ENCODE measurements around the gene WDPCP. TPM values are rescaled to one million over a fixed set of nuclear protein-coding genes. Genes with fewer than 3 reads are reported as not detected.
"Not testable (repeated sequence)": the region's sequence is repeated elsewhere in the genome, so short reads cannot be mapped to it uniquely, and the experiment has no call there.

Gene WDPCP
- total RNA-seq, 2 experiments from 2014 or later, result 4.4 to 5.0 TPM

DNA sequence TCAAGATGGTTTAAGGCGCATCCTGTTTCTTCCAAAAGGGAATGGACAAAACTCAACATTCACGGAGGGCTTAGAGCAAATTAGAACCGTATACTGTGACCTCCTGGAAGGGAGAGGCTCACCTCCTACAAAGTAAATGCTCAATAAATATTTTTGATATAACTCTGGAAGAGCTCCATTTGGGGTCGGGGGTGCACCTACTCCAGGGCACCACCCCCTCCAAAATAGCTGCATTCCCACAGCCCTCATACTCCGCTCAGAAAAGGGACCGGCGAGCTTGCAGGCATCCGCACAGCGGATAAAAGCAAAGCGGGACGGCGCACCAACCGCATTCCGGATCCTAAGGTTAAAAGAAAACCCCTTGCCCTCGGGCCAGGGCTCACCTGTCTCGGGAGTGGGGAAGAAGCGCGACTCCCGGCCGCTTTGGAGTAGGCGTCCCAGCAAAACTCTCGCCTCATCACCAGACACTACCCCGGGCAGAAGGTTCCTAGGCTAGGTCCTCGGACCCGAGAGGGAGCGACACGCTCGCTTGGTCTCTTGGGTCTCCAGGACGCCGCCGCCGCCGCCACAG, 378 bp downstream of the WDPCP start:
- no peak for DNase-seq
- Mint-ChIP-seq H3K27me3 (no peaks in the 10 kb centered on the region), H3K27ac (peak overlapping the region; percentile 92), H3K9me3 (no peaks in the 10 kb centered on the region), H3K4me3 (peak overlapping the region; percentile 99), H3K4me1 (ENCODE audit: low read depth) (peaks cover 36% of the 10 kb centered on the region), H3K36me3 (peaks cover 8% of the 10 kb centered on the region)
- intact Hi-C loops (cut with micrococcal nuclease), result loop anchor here (1.0 to 10.0 kb wide), 14 partner anchors 253 to 1469 kb away; partner anchors contain the start of genes B3GNT2, CEP68, EHBP1 and OTX1
- POLR2A ChIA-PET, result interaction anchor here (0.8 to 4.4 kb wide), 6 partner anchors 65 to 1082 kb away, joined by 3 to 23 read pairs (median 4); partner anchors contain the start of genes TMEM17 and UGP2
- CTCF ChIA-PET, result interaction anchor here (1.1 to 1.7 kb wide), 5 partner anchors 44 to 1542 kb away, joined by 3 to 9 read pairs (median 3); partner anchors contain the start of gene RAB1A

DNA sequence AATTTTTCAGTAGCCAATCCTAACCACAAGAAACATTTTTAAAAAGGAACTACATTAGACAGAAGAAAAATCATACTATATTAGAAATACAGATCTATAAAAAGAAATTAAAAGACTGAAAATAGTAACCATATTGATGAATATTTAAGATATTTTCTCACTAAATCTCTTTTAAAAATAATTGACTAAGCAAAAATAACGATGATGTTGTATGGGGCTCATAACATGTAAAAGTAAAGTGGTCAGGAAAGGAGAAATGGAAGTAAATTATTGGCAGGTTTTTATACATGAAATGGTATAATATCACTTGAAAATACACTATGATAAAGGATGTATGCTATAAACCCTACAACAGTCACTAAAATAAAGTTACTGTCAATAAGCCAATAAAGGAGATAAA, 5.4 kb downstream of the WDPCP start:
- intact Hi-C loops (cut with micrococcal nuclease), result loop anchor here (10.0 kb wide), 3 partner anchors 752 to 1402 kb away; partner anchors contain the start of gene SLC1A4
- DNase-seq, result no peak
- Mint-ChIP-seq H3K4me1 (ENCODE audit: low read depth) (peaks cover 21% of the 10 kb centered on the region), H3K9me3 (no peaks in the 10 kb centered on the region), H3K36me3 (no peaks in the 10 kb centered on the region), H3K4me3 (no peak overlapping the region), H3K27me3 (no peaks in the 10 kb centered on the region), H3K27ac (no peak overlapping the region)
- ChIA-PET CTCF (no interaction called here), POLR2A (no interaction called here)

DNA sequence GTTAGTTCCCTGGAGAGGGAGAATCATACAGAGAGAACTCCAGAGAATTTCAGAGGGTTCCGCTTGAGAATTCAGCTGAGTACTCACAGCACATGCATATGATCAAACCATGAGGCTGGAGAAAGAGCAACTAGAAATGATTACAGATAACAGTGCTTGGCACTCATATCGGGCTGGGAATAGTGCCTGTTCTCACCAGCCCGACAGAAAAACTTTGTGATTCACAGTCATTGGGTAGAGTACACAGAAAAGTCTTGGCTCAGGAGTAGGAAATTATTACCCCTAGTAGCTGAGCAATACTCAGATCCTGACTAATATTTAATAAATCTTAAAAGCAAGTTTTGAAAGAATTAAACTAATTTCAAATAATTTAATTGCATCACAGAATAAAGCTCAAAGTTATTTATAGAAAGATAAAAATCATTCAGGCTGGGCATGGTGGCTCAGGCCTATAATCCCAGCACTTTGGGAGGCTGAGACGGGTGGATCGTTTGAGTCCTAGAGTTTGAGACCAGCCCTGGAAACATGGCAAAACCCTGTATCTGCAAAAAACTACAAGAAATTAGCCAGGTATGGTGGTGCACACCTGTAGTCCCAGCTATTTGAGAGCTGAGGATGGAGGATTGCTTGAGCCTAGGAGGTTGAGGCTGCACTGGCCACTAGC, 6.8 kb downstream of the WDPCP start:
- intact Hi-C loops (cut with micrococcal nuclease), result loop anchor here (10.0 kb wide), 3 partner anchors 753 to 1403 kb away; partner anchors contain the start of gene SLC1A4
- Mint-ChIP-seq H3K4me3 (no peak overlapping the region), H3K4me1 (ENCODE audit: low read depth) (peaks cover 9% of the 10 kb centered on the region), H3K27me3 (no peaks in the 10 kb centered on the region), H3K9me3 (no peaks in the 10 kb centered on the region), H3K36me3 (no peaks in the 10 kb centered on the region), H3K27ac (no peak overlapping the region)
- DNase-seq, result no peak
- POLR2A ChIA-PET, result no interaction called here
- CTCF ChIA-PET, result interaction anchor here (0.6 kb wide), 2 partner anchors 113 to 277 kb away, joined by 3 to 5 read pairs; no protein-coding TSS in a partner anchor

DNA sequence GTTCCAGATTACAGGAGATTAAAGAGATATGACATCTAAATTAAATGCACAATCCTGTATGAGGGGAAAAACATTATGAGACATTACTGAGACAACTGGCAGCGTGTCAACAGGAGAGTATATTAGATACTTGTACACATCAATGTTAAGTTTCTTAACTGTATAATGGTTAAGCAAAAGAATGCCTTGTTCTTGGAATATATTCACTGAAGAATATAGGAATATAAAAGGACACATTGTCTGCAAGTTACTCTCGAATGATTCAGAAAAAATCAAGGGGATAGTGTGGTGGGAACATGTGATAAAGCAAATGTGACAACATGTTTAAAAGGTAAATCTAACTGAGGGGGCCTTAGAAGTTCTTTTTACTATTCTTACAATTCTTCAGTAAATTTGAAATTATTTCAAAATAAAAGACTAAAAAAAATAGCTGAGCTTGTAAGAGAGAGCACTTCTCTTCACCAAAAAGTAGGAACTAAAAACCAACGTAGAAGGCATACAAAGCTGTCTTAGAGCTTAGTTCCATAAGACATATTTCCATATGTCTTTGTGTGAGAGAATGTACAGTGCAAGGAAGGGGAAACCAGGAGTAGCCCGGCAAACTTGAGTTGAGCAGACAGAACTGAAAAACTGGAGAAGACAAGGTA, 7.5 kb downstream of the WDPCP start:
- H3K9me3 Mint-ChIP-seq, result no peaks in the 10 kb centered on the region
- POLR2A ChIA-PET, result no interaction called here
- no peak overlapping the region for H3K4me3 Mint-ChIP-seq
- H3K4me1 Mint-ChIP-seq (ENCODE audit: low read depth), result peaks cover 9% of the 10 kb centered on the region
- no peaks in the 10 kb centered on the region for H3K36me3 Mint-ChIP-seq
- no peak for DNase-seq
- intact Hi-C loops (cut with micrococcal nuclease), result loop anchor here (10.0 kb wide), 3 partner anchors 754 to 1404 kb away; partner anchors contain the start of gene SLC1A4
- CTCF ChIA-PET, result interaction anchor here (0.6 kb wide), 2 partner anchors 112 to 278 kb away, joined by 3 to 5 read pairs; no protein-coding TSS in a partner anchor
- H3K27me3 Mint-ChIP-seq, result no peaks in the 10 kb centered on the region
- H3K27ac Mint-ChIP-seq, result no peak overlapping the region

DNA sequence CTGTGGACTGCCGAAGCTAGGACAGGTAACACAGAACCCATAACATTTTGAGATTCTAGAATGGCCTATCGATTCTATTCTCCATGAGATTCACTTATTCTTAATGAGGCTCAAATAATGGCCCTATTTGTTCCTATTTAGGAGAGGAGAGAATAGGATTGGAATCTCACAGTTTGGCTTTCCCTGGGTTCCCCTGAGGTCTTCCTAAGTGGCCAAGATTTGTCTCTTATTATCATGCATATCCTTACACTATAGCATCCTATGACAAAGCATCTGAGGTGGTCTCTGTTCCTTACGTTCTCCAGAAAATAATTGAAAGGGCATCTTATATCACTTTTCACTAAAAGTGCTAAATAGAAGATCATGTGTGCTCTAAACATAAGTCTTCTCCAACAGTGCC, 9.5 kb downstream of the WDPCP start:
- ChIA-PET POLR2A (no interaction called here), CTCF (no interaction called here)
- H3K36me3 Mint-ChIP-seq, result peaks cover 4% of the 10 kb centered on the region

DNA sequence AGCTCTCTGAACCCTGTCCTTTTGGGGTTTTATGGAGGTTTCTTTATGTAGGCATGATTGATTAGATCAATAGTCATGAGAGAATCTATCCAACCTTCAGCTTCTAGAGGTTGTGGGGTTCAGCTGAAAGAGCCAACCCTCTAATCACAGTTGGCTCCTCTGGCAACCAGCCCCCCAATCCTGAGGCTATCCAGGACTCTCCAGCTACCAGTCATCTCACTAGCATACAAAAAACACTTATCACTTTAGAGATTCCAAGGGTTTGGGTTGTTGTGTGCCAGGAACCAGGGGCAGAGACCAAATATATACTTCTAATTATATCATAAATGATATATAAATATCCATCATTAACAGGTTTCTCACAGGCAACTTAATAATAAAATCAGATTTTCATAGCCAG, 11.7 kb downstream of the WDPCP start:
- H3K36me3 Mint-ChIP-seq, result peaks cover 5% of the 10 kb centered on the region
- ChIA-PET CTCF (no interaction called here), POLR2A (no interaction called here)
- DNase-seq, result no peak
- no peak overlapping the region for H3K27ac Mint-ChIP-seq
- H3K4me1 Mint-ChIP-seq (ENCODE audit: low read depth), result no peaks in the 10 kb centered on the region
- no peak overlapping the region for H3K4me3 Mint-ChIP-seq
- intact Hi-C loops (cut with micrococcal nuclease), result no loop called here
- no peaks in the 10 kb centered on the region for H3K27me3 Mint-ChIP-seq
- H3K9me3 Mint-ChIP-seq, result peaks cover 5% of the 10 kb centered on the region

More for the DNA sequence above, 9.5 kb downstream of the WDPCP start:
- Mint-ChIP-seq H3K27me3 (no peaks in the 10 kb centered on the region), H3K4me1 (ENCODE audit: low read depth) (peaks cover 9% of the 10 kb centered on the region), H3K9me3 (peaks cover 5% of the 10 kb centered on the region), H3K27ac (no peak overlapping the region), H3K4me3 (no peak overlapping the region)
- intact Hi-C loops (cut with micrococcal nuclease), result no loop called here
- DNase-seq, result no peak

DNA sequence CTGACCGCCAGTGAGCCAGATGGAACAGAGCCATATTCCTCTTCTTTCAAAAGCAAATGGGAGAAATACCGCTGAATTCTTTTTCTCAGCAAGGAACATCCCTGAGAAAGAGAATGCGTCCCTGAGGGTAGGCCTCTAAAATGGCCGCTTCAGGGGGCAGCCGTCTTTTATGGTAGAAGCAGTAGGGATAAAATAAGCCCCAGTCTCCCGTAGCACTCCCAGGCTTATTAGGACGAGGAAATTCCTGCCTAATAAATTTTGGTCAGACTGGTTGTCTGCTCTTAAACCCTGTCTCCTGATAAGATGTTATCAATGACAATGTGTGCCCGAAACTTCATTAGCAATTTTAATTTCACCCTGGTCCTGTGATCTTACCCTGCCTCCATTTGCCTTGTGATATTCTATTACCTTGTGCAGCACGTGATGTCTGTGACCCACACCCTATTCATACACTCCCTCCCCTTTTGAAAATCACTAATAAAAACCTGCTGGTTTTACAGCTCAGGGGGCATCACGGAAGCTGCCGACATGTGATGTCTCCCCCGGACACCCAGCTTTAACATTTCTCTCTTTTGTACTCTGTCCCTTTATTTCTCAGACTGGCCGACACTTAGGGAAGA, 14.4 kb downstream of the WDPCP start:
- H3K36me3 Mint-ChIP-seq; POLR2A ChIA-PET; H3K27ac Mint-ChIP-seq; CTCF ChIA-PET; H3K4me1 Mint-ChIP-seq (ENCODE audit: low read depth); H3K4me3 Mint-ChIP-seq; DNase-seq; intact Hi-C loops (cut with micrococcal nuclease); H3K27me3 Mint-ChIP-seq: not testable (repeated sequence)
- H3K9me3 Mint-ChIP-seq, result peaks cover 15% of the 10 kb centered on the region

DNA sequence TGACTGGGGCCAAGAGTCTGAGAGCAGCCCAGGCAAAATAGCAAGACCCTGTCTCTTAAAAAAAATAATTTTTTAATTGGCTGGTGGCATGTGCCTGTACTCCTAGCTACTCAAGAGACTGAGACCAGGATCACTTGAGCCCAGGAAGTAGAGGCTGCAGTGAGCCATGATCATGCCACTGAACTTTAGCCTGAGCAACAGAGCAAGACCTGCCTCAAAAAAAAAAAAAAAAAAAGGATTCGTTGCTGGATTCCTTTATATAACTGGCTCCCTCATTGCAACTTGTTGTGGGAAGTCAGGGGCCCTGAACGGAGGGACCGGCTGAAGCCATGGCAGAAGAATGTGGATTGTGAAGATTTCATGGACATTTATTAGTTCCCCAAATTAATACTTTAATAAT, 15.3 kb downstream of the WDPCP start:
- intact Hi-C loops (cut with micrococcal nuclease); H3K27me3 Mint-ChIP-seq; CTCF ChIA-PET; DNase-seq; POLR2A ChIA-PET; H3K27ac Mint-ChIP-seq; H3K4me1 Mint-ChIP-seq (ENCODE audit: low read depth); H3K4me3 Mint-ChIP-seq: not testable (repeated sequence)
- H3K36me3 Mint-ChIP-seq, result peaks cover 12% of the 10 kb centered on the region
- H3K9me3 Mint-ChIP-seq, result peaks cover 22% of the 10 kb centered on the region

DNA sequence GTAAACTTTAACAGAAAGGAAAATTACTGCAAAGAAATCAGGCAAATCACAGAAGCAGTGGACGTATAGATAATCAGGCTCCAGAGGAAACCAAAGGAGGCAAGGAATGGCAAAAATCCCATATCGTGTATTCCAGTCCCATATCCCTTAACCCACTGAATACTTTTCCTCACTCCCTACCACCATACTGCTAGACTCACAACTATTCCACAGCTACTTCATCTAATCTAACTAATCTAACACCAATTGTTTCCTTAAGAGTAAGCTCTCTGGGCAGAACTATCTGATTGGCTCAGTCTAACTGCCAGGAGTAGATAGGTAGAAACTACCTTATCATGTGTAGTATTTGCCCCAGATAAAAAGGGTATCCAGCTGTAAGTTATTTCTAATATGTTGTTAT, 16.3 kb downstream of the WDPCP start:
- Mint-ChIP-seq H3K36me3 (peaks cover 17% of the 10 kb centered on the region), H3K27ac (no peak overlapping the region), H3K4me1 (ENCODE audit: low read depth) (no peaks in the 10 kb centered on the region), H3K27me3 (no peaks in the 10 kb centered on the region), H3K9me3 (peaks cover 30% of the 10 kb centered on the region), H3K4me3 (no peak overlapping the region)
- ChIA-PET CTCF (interaction anchor here (0.6 kb wide), 1 partner anchor 1778 kb away, joined by 3 read pairs; no protein-coding TSS in a partner anchor), POLR2A (no interaction called here)
- intact Hi-C loops (cut with micrococcal nuclease), result no loop called here
- DNase-seq, result no peak

DNA sequence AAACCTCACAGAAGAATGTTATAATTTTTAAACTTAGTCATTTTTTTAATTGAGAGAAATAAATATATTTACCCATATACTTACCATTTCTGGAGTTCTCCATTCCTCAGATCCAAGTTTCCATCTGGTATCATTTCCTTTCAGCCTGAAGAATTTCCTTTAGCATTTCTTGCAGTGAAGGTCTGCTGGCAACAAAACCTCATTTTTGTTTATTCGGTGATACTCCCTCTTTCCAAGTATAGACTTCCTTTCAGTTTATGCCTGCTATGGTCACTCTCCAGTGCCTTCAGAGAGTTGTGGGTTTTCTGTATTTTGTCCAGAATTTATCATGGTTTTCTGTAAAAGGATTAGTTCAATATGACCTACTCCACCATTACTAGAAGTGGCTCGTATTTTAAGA, 17.0 kb downstream of the WDPCP start:
- Mint-ChIP-seq H3K4me1 (ENCODE audit: low read depth) (no peaks in the 10 kb centered on the region), H3K36me3 (peaks cover 17% of the 10 kb centered on the region), H3K9me3 (peaks cover 36% of the 10 kb centered on the region), H3K4me3 (no peak overlapping the region), H3K27ac (no peak overlapping the region), H3K27me3 (no peaks in the 10 kb centered on the region)
- intact Hi-C loops (cut with micrococcal nuclease), result no loop called here
- DNase-seq, result no peak
- ChIA-PET POLR2A (no interaction called here), CTCF (no interaction called here)

DNA sequence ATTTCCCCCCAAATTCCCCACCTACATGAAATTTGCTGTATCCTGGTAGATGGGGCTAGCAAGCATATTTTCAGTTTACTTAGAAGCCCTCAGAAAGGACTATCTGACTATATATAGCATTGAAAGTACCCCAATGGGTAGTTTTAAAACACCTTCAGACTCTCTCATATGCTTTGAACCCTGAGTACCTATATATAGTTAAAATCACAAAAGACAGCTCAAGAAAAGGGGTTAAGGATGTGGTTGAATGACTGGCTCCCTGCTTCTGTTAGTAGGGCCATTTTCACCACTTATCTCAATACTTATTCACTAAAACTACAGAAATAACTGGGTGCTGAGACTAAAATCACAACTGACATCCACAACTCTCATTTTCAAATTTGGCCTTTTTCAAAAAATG, 18.5 kb downstream of the WDPCP start:
- Mint-ChIP-seq H3K36me3 (peaks cover 19% of the 10 kb centered on the region), H3K4me1 (ENCODE audit: low read depth) (no peaks in the 10 kb centered on the region), H3K9me3 (peaks cover 43% of the 10 kb centered on the region), H3K4me3 (no peak overlapping the region), H3K27ac (no peak overlapping the region), H3K27me3 (no peaks in the 10 kb centered on the region)
- no peak for DNase-seq
- CTCF ChIA-PET, result no interaction called here
- intact Hi-C loops (cut with micrococcal nuclease), result no loop called here
- POLR2A ChIA-PET, result interaction anchor here (0.6 kb wide), 1 partner anchor 1039 kb away, joined by 3 read pairs; no protein-coding TSS in a partner anchor

DNA sequence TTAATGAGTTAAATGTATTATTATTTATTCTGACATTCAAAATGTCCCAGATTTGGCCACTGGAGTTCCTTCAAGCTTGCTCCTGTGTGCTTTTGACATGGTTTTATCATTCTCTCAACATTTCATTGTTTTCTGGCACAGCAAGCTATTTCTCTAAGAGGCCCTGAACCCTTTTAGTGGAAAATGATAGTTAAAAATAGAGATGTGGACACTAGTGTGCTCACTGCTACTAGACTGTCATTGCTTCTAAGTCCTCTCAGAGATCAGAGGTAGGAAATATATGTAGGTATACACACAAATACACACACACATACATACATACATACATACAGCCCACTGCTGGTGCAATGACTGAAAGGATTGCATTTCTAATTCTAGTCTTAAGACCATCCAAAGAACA, 25.5 kb downstream of the WDPCP start:
- CTCF ChIA-PET, result no interaction called here
- Mint-ChIP-seq H3K4me3 (no peak overlapping the region), H3K4me1 (ENCODE audit: low read depth) (peaks cover 2% of the 10 kb centered on the region), H3K27me3 (no peaks in the 10 kb centered on the region), H3K9me3 (peaks cover 56% of the 10 kb centered on the region), H3K27ac (no peak overlapping the region), H3K36me3 (peaks cover 40% of the 10 kb centered on the region)
- no peak for DNase-seq
- intact Hi-C loops (cut with micrococcal nuclease), result no loop called here
- POLR2A ChIA-PET, result no interaction called here

Data from activated CD4-positive, alpha-beta memory T cell treated with anti-CD3 and anti-CD28 coated beads for 36 hours (primary cell).